SK-N-SH (cell line): Measurements from ENCODE around the gene SNX10.

Source experiments
- CHD2 ChIP-seq: fragments of 150-350 bp; IDR thresholded peaks from 2 replicates; pipeline ENCODE4 v1.6.1; 2018; ENCODE audit warnings: low read length; ENCODE audit not compliant: partially characterized antibody
- CTCF ChIP-seq: fragments of 200-600 bp; sonication (generic); IDR thresholded peaks from 2 replicates; pipeline ENCODE4 v1.6.1; 2017; ENCODE audit warnings: antibody characterized with exemption, mild to moderate bottlenecking, moderate library complexity
- ELF1 ChIP-seq: IDR thresholded peaks from 2 replicates; pipeline ENCODE4 v1.4.0; 2012
- EP300 ChIP-seq, 2 experiments: IDR thresholded peaks; 2 replicates each; pipeline versions ENCODE4 v1.4.0 to v1.6.1; 2012; ENCODE audit warnings: borderline replicate concordance in 1 of 2, low read depth in 1 of 2, low read length in 1 of 2
- EZH2phosphoT487 ChIP-seq: fragments of 200-600 bp; sonication (generic); IDR thresholded peaks from 2 replicates; pipeline ENCODE4 v1.6.1; 2017; ENCODE audit warnings: low read depth, mixed run types, mild to moderate bottlenecking, antibody characterized with exemption, moderate library complexity, borderline replicate concordance
- JUND ChIP-seq: IDR thresholded peaks from 2 replicates; pipeline ENCODE4 v1.4.0; 2012
- MAX ChIP-seq: IDR thresholded peaks from 2 replicates; pipeline ENCODE4 v1.4.0; 2012; ENCODE audit warnings: low read depth
- MEF2A ChIP-seq: IDR thresholded peaks from 2 replicates; pipeline ENCODE4 v1.4.0; 2012; ENCODE audit warnings: low read depth, borderline replicate concordance
- MXI1 ChIP-seq: IDR thresholded peaks from 2 replicates; pipeline ENCODE4 v1.6.1; 2012; ENCODE audit warnings: mild to moderate bottlenecking, low read depth, low read length, improper control_type of control experiment
- RAD21 ChIP-seq: IDR thresholded peaks from 2 replicates; pipeline ENCODE4 v1.6.1; 2012; ENCODE audit warnings: mild to moderate bottlenecking, low read length
- RFX5 ChIP-seq: IDR thresholded peaks from 2 replicates; pipeline ENCODE4 v1.6.1; 2012; ENCODE audit warnings: mild to moderate bottlenecking, improper control_type of control experiment, low read length
- ZBTB33 ChIP-seq: IDR thresholded peaks from 2 replicates; pipeline ENCODE4 v1.4.0; 2012; ENCODE audit warnings: low read depth, borderline replicate concordance
- TF ChIP-seq, protein P1 (sequence below): fragments of 150-350 bp; IDR thresholded peaks from 2 replicates; pipeline ENCODE4 v1.6.1; 2017; ENCODE audit warnings: antibody characterized with exemption, low read length, low read depth, borderline replicate concordance
- TF ChIP-seq, protein P2 (sequence below): IDR thresholded peaks from 2 replicates; pipeline ENCODE4 v1.6.1; 2012; ENCODE audit warnings: mild to moderate bottlenecking, low read depth, low read length, moderate library complexity

DNA sequence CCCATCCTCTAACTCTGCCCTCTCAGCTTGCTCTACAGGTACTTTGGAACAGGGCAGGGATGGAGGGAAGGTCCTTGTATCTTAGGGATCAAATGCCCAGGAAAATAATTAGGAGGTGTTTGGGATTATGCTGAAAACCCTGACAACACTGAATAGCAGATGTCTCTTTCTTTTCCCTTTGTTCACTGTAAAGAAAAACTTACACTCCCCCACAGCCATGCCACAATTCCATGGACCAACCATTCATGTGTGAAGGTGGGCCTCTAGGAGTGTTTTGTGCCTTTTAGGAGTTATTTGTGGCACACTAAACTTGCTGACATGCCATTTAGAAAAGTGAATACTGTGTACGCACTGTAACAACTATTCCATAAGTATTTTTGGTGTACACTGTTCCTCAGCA, 108.1 kb downstream of the SNX10 start:
- TF ChIP-seq CTCF (no peak), MEF2A (no peak), EP300 (IDR thresholded peaks at IDR 0.05; ENCODE audit: borderline replicate concordance in 1 of 2, low read depth in 1 of 2, low read length in 1 of 2) (no peak), MXI1 (no peak), RFX5 (no peak), MAX (no peak), RAD21 (no peak), EZH2phosphoT487 (no peak), ELF1 (no peak), CHD2 (no peak), JUND (no peak), ZBTB33 (no peak)
- TF ChIP-seq, protein P1, sequence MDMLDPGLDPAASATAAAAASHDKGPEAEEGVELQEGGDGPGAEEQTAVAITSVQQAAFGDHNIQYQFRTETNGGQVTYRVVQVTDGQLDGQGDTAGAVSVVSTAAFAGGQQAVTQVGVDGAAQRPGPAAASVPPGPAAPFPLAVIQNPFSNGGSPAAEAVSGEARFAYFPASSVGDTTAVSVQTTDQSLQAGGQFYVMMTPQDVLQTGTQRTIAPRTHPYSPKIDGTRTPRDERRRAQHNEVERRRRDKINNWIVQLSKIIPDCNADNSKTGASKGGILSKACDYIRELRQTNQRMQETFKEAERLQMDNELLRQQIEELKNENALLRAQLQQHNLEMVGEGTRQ: no peak
- TF ChIP-seq, protein P2, sequence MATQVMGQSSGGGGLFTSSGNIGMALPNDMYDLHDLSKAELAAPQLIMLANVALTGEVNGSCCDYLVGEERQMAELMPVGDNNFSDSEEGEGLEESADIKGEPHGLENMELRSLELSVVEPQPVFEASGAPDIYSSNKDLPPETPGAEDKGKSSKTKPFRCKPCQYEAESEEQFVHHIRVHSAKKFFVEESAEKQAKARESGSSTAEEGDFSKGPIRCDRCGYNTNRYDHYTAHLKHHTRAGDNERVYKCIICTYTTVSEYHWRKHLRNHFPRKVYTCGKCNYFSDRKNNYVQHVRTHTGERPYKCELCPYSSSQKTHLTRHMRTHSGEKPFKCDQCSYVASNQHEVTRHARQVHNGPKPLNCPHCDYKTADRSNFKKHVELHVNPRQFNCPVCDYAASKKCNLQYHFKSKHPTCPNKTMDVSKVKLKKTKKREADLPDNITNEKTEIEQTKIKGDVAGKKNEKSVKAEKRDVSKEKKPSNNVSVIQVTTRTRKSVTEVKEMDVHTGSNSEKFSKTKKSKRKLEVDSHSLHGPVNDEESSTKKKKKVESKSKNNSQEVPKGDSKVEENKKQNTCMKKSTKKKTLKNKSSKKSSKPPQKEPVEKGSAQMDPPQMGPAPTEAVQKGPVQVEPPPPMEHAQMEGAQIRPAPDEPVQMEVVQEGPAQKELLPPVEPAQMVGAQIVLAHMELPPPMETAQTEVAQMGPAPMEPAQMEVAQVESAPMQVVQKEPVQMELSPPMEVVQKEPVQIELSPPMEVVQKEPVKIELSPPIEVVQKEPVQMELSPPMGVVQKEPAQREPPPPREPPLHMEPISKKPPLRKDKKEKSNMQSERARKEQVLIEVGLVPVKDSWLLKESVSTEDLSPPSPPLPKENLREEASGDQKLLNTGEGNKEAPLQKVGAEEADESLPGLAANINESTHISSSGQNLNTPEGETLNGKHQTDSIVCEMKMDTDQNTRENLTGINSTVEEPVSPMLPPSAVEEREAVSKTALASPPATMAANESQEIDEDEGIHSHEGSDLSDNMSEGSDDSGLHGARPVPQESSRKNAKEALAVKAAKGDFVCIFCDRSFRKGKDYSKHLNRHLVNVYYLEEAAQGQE: no peak
